Subcutaneous preadipocyte (primary cell): ENCODE measurements around the gene SH3RF2. TPM values are rescaled to one million over a fixed set of nuclear protein-coding genes. Genes with fewer than 3 reads are reported as not detected.

Experiments
- total RNA-seq: library from RNA; depleted of rRNA; stranded (reverse); fragments of >200 nt; gene quantifications from 2 replicates; pipeline ENCODE4 v1.2.3, GENCODE V29; 2012

SH3RF2 gene
- 0.20 TPM in 1 of 2 replicates, not detected in the other for total RNA-seq

GRCh38 chr5:145936401-145937131 lies at the start of gene SH3RF2:
TSS of gene SH3RF2 (plus strand) at chr5:145936578. CDS start at chr5:145937929, 1,351 bp downstream.

GRCh38 chr5:146105477-146105876 lies 169.1 kb downstream of the SH3RF2 start, which contains the start of gene PLAC8L1:
TSS of gene PLAC8L1 (minus strand) at chr5:146105577. CDS start at chr5:146104311, 1,266 bp downstream.

Other genes with a start within 250 kb of the SH3RF2 start
- gene PRELID2, start 101.2 kb upstream of the SH3RF2 start, total RNA-seq: 8.8 and 18.4 TPM in 2 replicates
- not detected in 2 replicates for gene GRXCR2, start 63.6 kb upstream of the SH3RF2 start, total RNA-seq
- 0.20 TPM in 1 of 2 replicates, not detected in the other for gene PLAC8L1, start 169.0 kb downstream of the SH3RF2 start, total RNA-seq
- 149 and 158 TPM in 2 replicates for gene LARS1, start 246.1 kb downstream of the SH3RF2 start, total RNA-seq